ENCODE measurements around the gene RPA3.

Gene RPA3

DNA sequence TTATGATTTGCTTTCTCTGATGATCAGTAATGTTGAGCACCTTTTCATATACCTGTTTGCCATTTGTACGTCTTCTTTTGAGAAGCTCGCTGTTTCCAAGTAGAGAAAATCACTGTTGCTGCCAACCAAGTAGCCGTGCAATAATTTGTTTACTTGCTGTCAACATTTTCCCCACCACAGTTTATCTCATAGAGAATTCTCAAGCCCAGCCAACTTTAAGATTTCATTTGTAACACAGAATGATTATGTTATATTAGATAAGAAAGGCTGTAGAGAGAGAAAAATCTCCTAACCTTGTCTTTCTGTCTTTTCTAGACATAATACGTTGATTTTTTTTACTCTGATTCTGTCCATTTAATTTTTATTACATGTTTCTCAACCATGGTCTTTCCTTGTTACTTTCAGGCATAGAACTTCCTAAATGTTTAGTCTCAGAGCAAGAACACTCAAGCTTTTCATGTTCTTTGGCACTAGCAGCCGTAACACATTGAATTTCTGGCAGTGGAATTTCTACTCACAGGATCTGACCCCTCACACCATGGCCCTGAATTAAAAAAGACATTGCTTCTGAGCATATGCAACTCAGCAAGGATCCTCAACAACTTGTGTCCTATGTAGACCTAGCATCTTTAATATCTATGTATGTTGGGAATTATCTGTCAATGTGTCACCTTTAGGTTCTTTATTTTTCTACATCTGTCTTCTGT lies 23.1 kb downstream of the RPA3 start:
- Histone ChIP-seq H3K4me2 (ENCODE audit: low read length) (no peak overlapping the region), H3K27me3 (ENCODE audit: control insufficient read depth, insufficient read depth, low read length) (no peaks in the 10 kb centered on the region), H3K27ac (peak overlapping the region; percentile 27), H3K9me3 (ENCODE audit: control insufficient read depth, low read length) (no peaks in the 10 kb centered on the region), H3K79me2 (peaks cover 11% of the 10 kb centered on the region), H3K4me3 (ENCODE audit: low read depth, low read length) (no peak overlapping the region), H3K4me1 (peaks cover 16% of the 10 kb centered on the region), H3K9ac (no peak overlapping the region), H2AFZ (no peak overlapping the region), H3K36me3 (ENCODE audit: control insufficient read depth, insufficient read depth, low read length) (no peaks in the 10 kb centered on the region)
- TF ChIP-seq, protein P1, sequence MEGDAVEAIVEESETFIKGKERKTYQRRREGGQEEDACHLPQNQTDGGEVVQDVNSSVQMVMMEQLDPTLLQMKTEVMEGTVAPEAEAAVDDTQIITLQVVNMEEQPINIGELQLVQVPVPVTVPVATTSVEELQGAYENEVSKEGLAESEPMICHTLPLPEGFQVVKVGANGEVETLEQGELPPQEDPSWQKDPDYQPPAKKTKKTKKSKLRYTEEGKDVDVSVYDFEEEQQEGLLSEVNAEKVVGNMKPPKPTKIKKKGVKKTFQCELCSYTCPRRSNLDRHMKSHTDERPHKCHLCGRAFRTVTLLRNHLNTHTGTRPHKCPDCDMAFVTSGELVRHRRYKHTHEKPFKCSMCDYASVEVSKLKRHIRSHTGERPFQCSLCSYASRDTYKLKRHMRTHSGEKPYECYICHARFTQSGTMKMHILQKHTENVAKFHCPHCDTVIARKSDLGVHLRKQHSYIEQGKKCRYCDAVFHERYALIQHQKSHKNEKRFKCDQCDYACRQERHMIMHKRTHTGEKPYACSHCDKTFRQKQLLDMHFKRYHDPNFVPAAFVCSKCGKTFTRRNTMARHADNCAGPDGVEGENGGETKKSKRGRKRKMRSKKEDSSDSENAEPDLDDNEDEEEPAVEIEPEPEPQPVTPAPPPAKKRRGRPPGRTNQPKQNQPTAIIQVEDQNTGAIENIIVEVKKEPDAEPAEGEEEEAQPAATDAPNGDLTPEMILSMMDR (IDR thresholded peaks at IDR 0.05): no peak

DNA sequence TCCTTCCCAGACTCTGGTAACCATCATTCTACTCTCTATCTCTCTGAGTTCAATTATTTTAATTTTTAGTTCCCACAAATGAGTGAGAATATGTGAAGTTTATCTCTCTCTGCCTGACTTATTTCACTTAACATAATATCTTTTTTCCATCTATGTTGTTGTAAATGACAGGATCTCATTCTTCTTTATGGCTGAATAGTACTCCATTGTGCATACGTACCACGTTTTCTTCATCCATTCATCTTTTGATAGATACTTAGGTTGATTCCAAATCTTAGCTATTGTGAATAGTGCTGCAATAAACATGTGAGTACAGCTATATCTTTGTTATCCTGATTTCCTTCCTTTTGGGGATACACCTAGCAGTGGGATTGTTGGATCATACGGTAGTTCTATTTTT lies 23.9 kb downstream of the RPA3 start:
- TF ChIP-seq, protein P1 (IDR thresholded peaks at IDR 0.05): no peak
- H3K4me1 ChIP-seq: peaks cover 16% of the 10 kb centered on the region
- peaks cover 11% of the 10 kb centered on the region for H3K79me2 ChIP-seq
- no peaks in the 10 kb centered on the region for H3K9me3 ChIP-seq (ENCODE audit: control insufficient read depth, low read length)
- no peak overlapping the region for H3K4me2 ChIP-seq (ENCODE audit: low read length)
- H3K4me3 ChIP-seq (ENCODE audit: low read depth, low read length): no peak overlapping the region
- H3K36me3 ChIP-seq (ENCODE audit: control insufficient read depth, insufficient read depth, low read length): no peaks in the 10 kb centered on the region
- no peak overlapping the region for H3K27ac ChIP-seq
- H3K27me3 ChIP-seq (ENCODE audit: control insufficient read depth, insufficient read depth, low read length): no peaks in the 10 kb centered on the region
- H3K9ac ChIP-seq: no peak overlapping the region
- no peak overlapping the region for H2AFZ ChIP-seq

DNA sequence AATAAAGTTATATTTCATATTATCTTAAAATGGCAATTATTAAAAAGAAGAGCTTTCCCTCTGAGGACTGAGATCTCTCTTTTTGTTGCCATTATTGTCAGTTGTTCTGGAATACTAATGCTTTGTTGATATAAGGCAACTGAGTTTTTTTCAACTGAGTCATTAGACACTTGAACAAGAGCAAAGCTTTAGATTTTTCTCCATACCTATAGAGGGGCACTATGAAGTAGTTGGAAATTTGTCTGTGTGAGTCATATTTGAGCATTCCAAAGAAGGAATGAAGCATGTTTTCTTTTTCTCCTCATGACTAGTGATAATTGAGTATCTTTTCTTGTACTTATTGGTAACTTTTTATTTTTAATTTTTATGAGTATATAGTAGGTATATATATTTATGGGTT lies 24.5 kb downstream of the RPA3 start:
- Histone ChIP-seq H3K27me3 (ENCODE audit: control insufficient read depth, insufficient read depth, low read length) (no peaks in the 10 kb centered on the region), H3K4me1 (peaks cover 19% of the 10 kb centered on the region), H3K9me3 (ENCODE audit: control insufficient read depth, low read length) (no peaks in the 10 kb centered on the region), H3K79me2 (peaks cover 11% of the 10 kb centered on the region), H3K9ac (no peak overlapping the region), H3K4me2 (ENCODE audit: low read length) (no peak overlapping the region), H3K27ac (no peak overlapping the region), H3K36me3 (ENCODE audit: control insufficient read depth, insufficient read depth, low read length) (no peaks in the 10 kb centered on the region), H2AFZ (no peak overlapping the region), H3K4me3 (ENCODE audit: low read depth, low read length) (no peak overlapping the region)
- TF ChIP-seq, protein P1 (IDR thresholded peaks at IDR 0.05): no peak

DNA sequence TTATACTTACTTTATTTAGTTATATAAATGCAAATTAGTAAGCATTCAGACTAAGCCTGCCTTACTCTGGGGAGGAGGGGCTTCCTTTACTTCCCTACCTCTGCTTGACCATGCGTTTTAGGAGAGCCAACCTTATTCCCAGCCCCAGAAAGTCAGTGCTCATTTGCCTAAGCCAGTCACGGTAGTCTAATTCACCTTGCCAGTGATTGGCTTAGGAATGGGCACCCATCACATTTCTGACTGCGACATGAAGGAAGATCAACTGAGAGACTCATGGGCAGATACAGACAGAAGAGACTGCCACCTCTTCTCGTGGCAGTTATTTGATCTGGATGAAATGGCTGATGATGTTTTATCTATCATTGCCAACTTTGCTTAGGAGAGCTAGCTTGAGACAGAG lies 29.5 kb downstream of the RPA3 start:
- H3K79me2 ChIP-seq: peaks cover 7% of the 10 kb centered on the region
- TF ChIP-seq, protein P1 (IDR thresholded peaks at IDR 0.05): no peak
- H3K27me3 ChIP-seq (ENCODE audit: control insufficient read depth, insufficient read depth, low read length): no peaks in the 10 kb centered on the region
- H3K27ac ChIP-seq: peak overlapping the region; percentile 72
- no peaks in the 10 kb centered on the region for H3K36me3 ChIP-seq (ENCODE audit: control insufficient read depth, insufficient read depth, low read length)
- no peak overlapping the region for H3K9ac ChIP-seq
- H3K9me3 ChIP-seq (ENCODE audit: control insufficient read depth, low read length): no peaks in the 10 kb centered on the region
- no peak overlapping the region for H3K4me3 ChIP-seq (ENCODE audit: low read depth, low read length)
- peaks cover 22% of the 10 kb centered on the region for H3K4me1 ChIP-seq
- no peak overlapping the region for H3K4me2 ChIP-seq (ENCODE audit: low read length)
- H2AFZ ChIP-seq: peak overlapping the region; percentile 77

DNA sequence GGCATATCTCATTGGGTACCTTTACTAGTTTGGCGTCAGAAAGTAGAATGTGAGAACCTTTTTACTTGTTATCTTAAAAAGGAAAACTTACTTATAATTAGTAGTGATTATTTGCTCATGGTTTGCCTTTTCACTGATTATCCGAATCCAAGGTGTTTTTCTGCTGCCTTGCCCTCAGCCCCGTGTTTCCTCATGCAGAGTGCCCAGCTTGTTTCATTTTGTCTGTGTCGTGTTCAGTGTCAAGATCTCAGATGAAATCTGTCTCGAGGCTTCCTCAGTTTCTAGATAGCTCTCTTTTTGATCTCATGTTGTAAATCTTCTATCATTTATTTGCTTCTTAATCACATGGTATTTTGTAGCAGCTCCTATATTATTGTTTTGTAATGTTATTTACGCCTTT lies 30.1 kb downstream of the RPA3 start:
- TF ChIP-seq, protein P1 (IDR thresholded peaks at IDR 0.05): no peak
- H3K4me2 ChIP-seq (ENCODE audit: low read length): peak overlapping the region; percentile 47
- H3K4me1 ChIP-seq: peaks cover 22% of the 10 kb centered on the region
- peak overlapping the region; percentile 77 for H2AFZ ChIP-seq
- H3K27me3 ChIP-seq (ENCODE audit: control insufficient read depth, insufficient read depth, low read length): no peaks in the 10 kb centered on the region
- H3K9me3 ChIP-seq (ENCODE audit: control insufficient read depth, low read length): no peaks in the 10 kb centered on the region
- peak overlapping the region; percentile 72 for H3K27ac ChIP-seq
- no peaks in the 10 kb centered on the region for H3K36me3 ChIP-seq (ENCODE audit: control insufficient read depth, insufficient read depth, low read length)
- H3K4me3 ChIP-seq (ENCODE audit: low read depth, low read length): peak overlapping the region; percentile 12
- H3K9ac ChIP-seq: no peak overlapping the region
- H3K79me2 ChIP-seq: peaks cover 7% of the 10 kb centered on the region

Measured in parathyroid adenoma (tissue), 2 donors.